Measurements from ENCODE around the gene FBLN7. TPM values are rescaled to one million over a fixed set of nuclear protein-coding genes. Genes with fewer than 3 reads are reported as not detected.

FBLN7 gene
- total RNA-seq, 1 donor from 2014 or later = 5.8 TPM

- no peak for DNase-seq (ENCODE audit: extremely low read depth, low read depth, low spot score)
Observed at GRCh38 chr2:112140205-112140802, 2.1 kb downstream of the FBLN7 start.

GRCh38 chr2:112140899-112141625 is 2.9 kb downstream of the FBLN7 start:
- no peak for DNase-seq (ENCODE audit: extremely low read depth, low read depth, low spot score)

GRCh38 chr2:112141626-112142007 is 3.4 kb downstream of the FBLN7 start:
- DNase-seq (ENCODE audit: extremely low read depth, low read depth, low spot score) = no peak

GRCh38 chr2:112142525-112143078 is 4.4 kb downstream of the FBLN7 start:
- DNase-seq (ENCODE audit: extremely low read depth, low read depth, low spot score) = no peak

GRCh38 chr2:112143150-112143549 is 5.0 kb downstream of the FBLN7 start:
- no peak for DNase-seq (ENCODE audit: extremely low read depth, low read depth, low spot score)

- no peak for DNase-seq (ENCODE audit: extremely low read depth, low read depth, low spot score)
Observed at GRCh38 chr2:112144966-112145365, 6.8 kb downstream of the FBLN7 start.

GRCh38 chr2:112147382-112148168 is 9.4 kb downstream of the FBLN7 start:
- DNase-seq (ENCODE audit: extremely low read depth, low read depth, low spot score) = no peak

- DNase-seq (ENCODE audit: extremely low read depth, low read depth, low spot score) = no peak
Observed at GRCh38 chr2:112148477-112148876, 10.3 kb downstream of the FBLN7 start.

- DNase-seq (ENCODE audit: extremely low read depth, low read depth, low spot score) = no peak
Observed at GRCh38 chr2:112149194-112149593, 11.0 kb downstream of the FBLN7 start.

- no peak for DNase-seq (ENCODE audit: extremely low read depth, low read depth, low spot score)
Observed at GRCh38 chr2:112149866-112150435, 11.8 kb downstream of the FBLN7 start.

- peak; percentile 50 for DNase-seq (ENCODE audit: extremely low read depth, low read depth, low spot score)
Observed at GRCh38 chr2:112150447-112150846, 12.3 kb downstream of the FBLN7 start.

GRCh38 chr2:112150851-112151250 is 12.7 kb downstream of the FBLN7 start:
- no peak for DNase-seq (ENCODE audit: extremely low read depth, low read depth, low spot score)

- no peak for DNase-seq (ENCODE audit: extremely low read depth, low read depth, low spot score)
Observed at GRCh38 chr2:112151271-112151670, 13.1 kb downstream of the FBLN7 start.

- no peak for DNase-seq (ENCODE audit: extremely low read depth, low read depth, low spot score)
Observed at GRCh38 chr2:112151701-112152440, 13.7 kb downstream of the FBLN7 start.

GRCh38 chr2:112152476-112153178 is 14.4 kb downstream of the FBLN7 start:
- DNase-seq (ENCODE audit: extremely low read depth, low read depth, low spot score) = no peak

- no peak for DNase-seq (ENCODE audit: extremely low read depth, low read depth, low spot score)
Observed at GRCh38 chr2:112153179-112153490, 14.9 kb downstream of the FBLN7 start.

GRCh38 chr2:112153501-112153900 is 15.3 kb downstream of the FBLN7 start:
- DNase-seq (ENCODE audit: extremely low read depth, low read depth, low spot score) = no peak

- DNase-seq (ENCODE audit: extremely low read depth, low read depth, low spot score) = no peak
Observed at GRCh38 chr2:112154246-112155117, 16.3 kb downstream of the FBLN7 start.
